ENCODE results near the gene PDIA6.

Gene PDIA6

GRCh38 chr2:10774394-10774793 lies 38.2 kb downstream of the PDIA6 start:
- ATAC-seq: no peak; the same call in 2 of the 3 replicates
- TF ChIP-seq ZFP3 (CRISPR knock-in tag; IDR thresholded peaks at IDR 0.05) (no peak), GLIS3 (CRISPR knock-in tag; IDR thresholded peaks at IDR 0.05) (no peak), ZNF8 (CRISPR knock-in tag; IDR thresholded peaks at IDR 0.05) (no peak), SNAI2 (CRISPR knock-in tag; IDR thresholded peaks at IDR 0.05) (no peak), ESRRG (CRISPR knock-in tag; IDR thresholded peaks at IDR 0.05) (no peak), ZFP30 (CRISPR knock-in tag; IDR thresholded peaks at IDR 0.05) (no peak), ZNF565 (CRISPR knock-in tag; conservative IDR thresholded peaks at IDR 0.05; ENCODE audit: low read depth) (no peak), ISL1 (CRISPR knock-in tag; IDR thresholded peaks at IDR 0.05) (no peak), CSDC2 (CRISPR knock-in tag; IDR thresholded peaks at IDR 0.05) (no peak), CREB5 (CRISPR knock-in tag; IDR thresholded peaks at IDR 0.05; ENCODE audit: low read depth) (no peak), ZNF70 (CRISPR knock-in tag; IDR thresholded peaks at IDR 0.05) (no peak)

- no peak; the same call in 1 of the 3 replicates for ATAC-seq
- TF ChIP-seq ZFP30 (CRISPR knock-in tag; IDR thresholded peaks at IDR 0.05): no peak
- no peak for TF ChIP-seq ZNF8 (CRISPR knock-in tag; IDR thresholded peaks at IDR 0.05)
- TF ChIP-seq ZNF70 (CRISPR knock-in tag; IDR thresholded peaks at IDR 0.05): no peak
- no peak for TF ChIP-seq BACH2 (CRISPR knock-in tag; IDR thresholded peaks at IDR 0.05; ENCODE audit: borderline replicate concordance)
- TF ChIP-seq RARB (CRISPR knock-in tag; IDR thresholded peaks at IDR 0.05): no peak
- no peak for TF ChIP-seq TOX (CRISPR knock-in tag; IDR thresholded peaks at IDR 0.05; ENCODE audit: borderline replicate concordance)
- TF ChIP-seq OSR1 (CRISPR knock-in tag; IDR thresholded peaks at IDR 0.05): no peak
- TF ChIP-seq SNAI2 (CRISPR knock-in tag; IDR thresholded peaks at IDR 0.05): no peak
- TF ChIP-seq ESRRG (CRISPR knock-in tag; IDR thresholded peaks at IDR 0.05): no peak
- no peak for TF ChIP-seq ARNTL (CRISPR knock-in tag; IDR thresholded peaks at IDR 0.05; ENCODE audit: borderline replicate concordance, low read depth)
- TF ChIP-seq CSDC2 (CRISPR knock-in tag; IDR thresholded peaks at IDR 0.05): no peak
- TF ChIP-seq CREB5 (CRISPR knock-in tag; IDR thresholded peaks at IDR 0.05; ENCODE audit: low read depth): no peak
- no peak for TF ChIP-seq ZNF565 (CRISPR knock-in tag; conservative IDR thresholded peaks at IDR 0.05; ENCODE audit: low read depth)
- TF ChIP-seq TSHZ2 (CRISPR knock-in tag; IDR thresholded peaks at IDR 0.05): no peak
- no peak for TF ChIP-seq ZFP3 (CRISPR knock-in tag; IDR thresholded peaks at IDR 0.05)
- TF ChIP-seq TCF4 (CRISPR knock-in tag; IDR thresholded peaks at IDR 0.05; ENCODE audit: borderline replicate concordance): no peak
These were observed 38.7 kb downstream of the PDIA6 start for GRCh38 chr2:10773821-10774341.

GRCh38 chr2:10772868-10773215 lies 39.7 kb downstream of the PDIA6 start:
- no peak for ATAC-seq
- no peak for TF ChIP-seq CSRNP3 (CRISPR knock-in tag; IDR thresholded peaks at IDR 0.05)
- no peak for TF ChIP-seq ZFP30 (CRISPR knock-in tag; IDR thresholded peaks at IDR 0.05)
- no peak for TF ChIP-seq ZNF8 (CRISPR knock-in tag; IDR thresholded peaks at IDR 0.05)
- TF ChIP-seq SNAI2 (CRISPR knock-in tag; IDR thresholded peaks at IDR 0.05): no peak
- no peak for TF ChIP-seq BACH2 (CRISPR knock-in tag; IDR thresholded peaks at IDR 0.05; ENCODE audit: borderline replicate concordance)
- no peak for TF ChIP-seq ZC3H10 (CRISPR knock-in tag; IDR thresholded peaks at IDR 0.05)
- no peak for TF ChIP-seq ARNTL (CRISPR knock-in tag; IDR thresholded peaks at IDR 0.05; ENCODE audit: borderline replicate concordance, low read depth)
- no peak for TF ChIP-seq ISL1 (CRISPR knock-in tag; IDR thresholded peaks at IDR 0.05)
- no peak for TF ChIP-seq GLIS3 (CRISPR knock-in tag; IDR thresholded peaks at IDR 0.05)
- TF ChIP-seq TOX (CRISPR knock-in tag; IDR thresholded peaks at IDR 0.05; ENCODE audit: borderline replicate concordance): no peak
- no peak for TF ChIP-seq PPARA (CRISPR knock-in tag; IDR thresholded peaks at IDR 0.05; ENCODE audit: borderline replicate concordance)
- TF ChIP-seq ZFP3 (CRISPR knock-in tag; IDR thresholded peaks at IDR 0.05): no peak
- TF ChIP-seq TCF4 (CRISPR knock-in tag; IDR thresholded peaks at IDR 0.05; ENCODE audit: borderline replicate concordance): no peak
- TF ChIP-seq RARB (CRISPR knock-in tag; IDR thresholded peaks at IDR 0.05): no peak
- no peak for TF ChIP-seq ZNF565 (CRISPR knock-in tag; conservative IDR thresholded peaks at IDR 0.05; ENCODE audit: low read depth)
- no peak for TF ChIP-seq POU6F1 (CRISPR knock-in tag; IDR thresholded peaks at IDR 0.05; ENCODE audit: borderline replicate concordance, low read depth)
- TF ChIP-seq ZNF70 (CRISPR knock-in tag; IDR thresholded peaks at IDR 0.05): no peak
- TF ChIP-seq OSR1 (CRISPR knock-in tag; IDR thresholded peaks at IDR 0.05): no peak
- TF ChIP-seq CSDC2 (CRISPR knock-in tag; IDR thresholded peaks at IDR 0.05): no peak

Data from SK-N-SH treated with all-trans-retinoic acid at 6 μM for 48 hours (cell line).